HUES6 (cell line): Measurements from ENCODE around the gene PGS1.

Experiments
- H3K27ac ChIP-seq: 2 replicates; pipeline ENCODE4 v1.7.0; 2013; ENCODE audit warnings: low read depth, mild to moderate bottlenecking, low read length, inconsistent platforms
- H3K27me3 ChIP-seq: 2 replicates; pipeline ENCODE4 v1.6.1; 2013; ENCODE audit warnings: low read length; ENCODE audit not compliant: control insufficient read depth, insufficient read depth
- H3K36me3 ChIP-seq: 2 replicates; pipeline ENCODE4 v1.6.1; 2013; ENCODE audit warnings: low read length; ENCODE audit not compliant: control insufficient read depth, insufficient read depth
- H3K4me1 ChIP-seq: 2 replicates; pipeline ENCODE4 v1.6.1; 2013; ENCODE audit warnings: low read length; ENCODE audit not compliant: control insufficient read depth, insufficient read depth
- H3K4me3 ChIP-seq: 2 replicates; pipeline ENCODE4 v1.5.1; 2013; ENCODE audit warnings: low read depth, low read length
- H3K9ac ChIP-seq: one replicate; pipeline ENCODE4 v1.6.1; 2013; ENCODE audit warnings: mild to moderate bottlenecking, low read length
- H3K9me3 ChIP-seq: 2 replicates; pipeline ENCODE4 v1.6.1; 2013; ENCODE audit warnings: low read depth, low read length; ENCODE audit not compliant: control insufficient read depth, insufficient read depth

Gene PGS1

DNA sequence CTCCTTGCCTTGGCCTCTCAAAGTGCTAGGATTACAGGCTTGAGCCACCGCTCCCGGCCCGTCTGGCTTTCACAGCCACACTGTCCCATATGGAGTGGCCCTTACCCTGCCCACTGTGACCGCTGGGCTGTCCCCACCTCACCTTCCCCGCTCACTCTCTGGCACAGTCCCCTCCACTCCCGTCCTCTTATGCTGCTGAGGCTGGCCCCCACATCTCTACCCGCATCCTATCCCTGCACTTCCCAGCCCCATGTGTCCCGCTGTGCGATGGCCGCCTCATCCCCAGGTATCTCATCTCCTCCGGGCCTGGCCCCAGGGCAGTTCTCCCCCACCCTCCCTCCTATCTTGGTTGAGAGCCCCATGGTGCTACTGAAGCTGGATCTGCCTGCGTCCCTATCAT lies 93.2 kb downstream of the PGS1 start:
- no peak overlapping the region for H3K27ac ChIP-seq
- H3K4me3 ChIP-seq = no peak overlapping the region
- peaks cover 8% of the 10 kb centered on the region for H3K9me3 ChIP-seq
- no peaks in the 10 kb centered on the region for H3K27me3 ChIP-seq
- H3K36me3 ChIP-seq = no peaks in the 10 kb centered on the region
- H3K4me1 ChIP-seq = no peaks in the 10 kb centered on the region
- no peak overlapping the region for H3K9ac ChIP-seq

DNA sequence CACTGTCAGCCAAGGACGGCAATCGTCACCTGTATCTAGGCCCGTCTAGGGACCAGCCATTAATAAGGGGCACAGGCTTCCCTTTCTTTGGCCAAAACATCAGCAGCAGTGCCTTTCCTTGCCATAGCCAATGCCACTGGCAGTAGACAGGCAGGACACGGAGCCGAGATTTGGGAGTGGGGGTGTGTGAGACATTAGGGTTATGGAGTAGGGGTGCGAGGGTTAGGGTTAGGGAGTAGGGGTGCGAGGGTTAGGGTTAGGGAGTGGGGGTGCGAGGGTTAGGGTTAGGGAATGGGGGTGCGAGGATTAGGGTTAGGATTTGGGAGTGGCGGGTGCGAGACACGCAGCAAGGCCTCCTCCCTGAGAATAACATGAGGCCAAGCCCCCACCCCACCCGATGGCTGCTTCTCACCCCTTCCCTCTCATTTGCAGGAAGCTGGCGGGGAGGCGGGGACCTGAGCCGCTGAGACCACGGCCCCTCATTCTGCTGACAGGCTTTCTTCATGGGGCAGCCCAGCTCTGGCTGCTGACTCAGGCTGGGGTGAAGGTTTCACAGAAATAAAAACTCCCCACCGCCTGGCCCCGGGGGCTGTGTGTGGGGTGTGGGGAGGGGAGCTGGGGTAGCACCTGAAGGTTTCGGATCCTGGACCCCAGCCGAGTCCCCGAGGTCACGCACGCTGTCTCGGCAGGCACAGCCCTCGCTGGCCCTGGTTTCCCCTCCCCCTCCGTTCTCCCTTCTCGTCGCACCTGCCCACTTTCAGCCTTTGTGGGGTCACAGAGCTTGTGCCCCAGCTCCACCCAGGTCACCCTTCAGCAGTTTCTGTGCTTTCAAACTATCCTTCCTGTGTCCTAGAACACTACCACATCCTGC lies 93.8 kb downstream of the PGS1 start:
- Histone ChIP-seq H3K4me3 (no peak overlapping the region), H3K9ac (no peak overlapping the region), H3K36me3 (no peaks in the 10 kb centered on the region)

DNA sequence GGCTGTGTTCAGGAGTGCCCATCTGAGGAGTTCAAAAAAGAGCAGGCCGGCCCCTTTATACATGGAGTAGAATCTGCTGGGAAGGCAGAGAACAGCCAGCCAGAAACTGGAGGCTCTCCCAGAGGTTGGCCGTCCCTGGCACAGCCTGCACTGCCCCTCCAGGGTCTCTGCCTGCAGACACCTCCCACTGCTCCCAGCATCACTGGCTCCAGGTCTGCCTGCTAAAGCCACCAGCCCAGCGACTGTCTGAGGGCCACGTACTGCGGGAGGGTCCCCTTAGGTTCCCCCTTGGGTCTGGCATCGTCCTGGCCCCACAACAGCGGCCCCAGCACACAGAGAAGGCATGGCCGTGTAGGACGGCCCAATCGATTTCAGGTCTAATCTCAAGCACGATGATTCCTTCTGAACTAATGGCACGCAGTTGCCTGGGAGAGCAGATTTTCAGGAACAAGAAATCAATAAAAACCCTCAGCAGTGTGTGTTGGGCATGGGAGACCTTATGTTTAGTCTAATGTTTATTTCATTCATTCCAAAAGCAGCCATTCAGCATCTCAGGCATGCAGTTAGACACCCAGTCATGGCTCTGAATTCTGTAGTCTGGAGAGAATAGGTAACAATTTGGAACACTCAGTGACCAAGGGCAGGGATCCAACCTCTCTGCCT lies 95.6 kb downstream of the PGS1 start:
- no peaks in the 10 kb centered on the region for H3K4me1 ChIP-seq
- H3K9ac ChIP-seq = no peak overlapping the region
- H3K36me3 ChIP-seq = no peaks in the 10 kb centered on the region
- H3K27me3 ChIP-seq = no peaks in the 10 kb centered on the region
- peaks cover 12% of the 10 kb centered on the region for H3K9me3 ChIP-seq
- H3K4me3 ChIP-seq = no peak overlapping the region
- no peak overlapping the region for H3K27ac ChIP-seq

More for the DNA sequence above, 93.8 kb downstream of the PGS1 start:
- Histone ChIP-seq H3K27ac (no peak overlapping the region), H3K27me3 (no peaks in the 10 kb centered on the region), H3K4me1 (no peaks in the 10 kb centered on the region), H3K9me3 (peaks cover 8% of the 10 kb centered on the region)
